Esophagus squamous epithelium (tissue), 4 donors: ENCODE results near the gene TRIM72.

Source experiments
- CTCF ChIP-seq, 6 experiments: fragments of 450-650 bp in 4 of 6; fragments of 200-600 bp in 2 of 6; sonication (generic) in 2 of 6; IDR thresholded peaks; one replicate each; pipeline ENCODE4 v1.5.1; 2016 to 2019; ENCODE audit warnings: antibody characterized with exemption in 6 of 6, mild to moderate bottlenecking in 4 of 6, moderate library complexity in 4 of 6
- POLR2A ChIP-seq, 4 donors: fragments of 450-650 bp; IDR thresholded peaks; one replicate each; pipeline ENCODE4 v1.6.1; 2017; ENCODE audit warnings: antibody characterized with exemption in 4 of 4, mild to moderate bottlenecking in 4 of 4, moderate library complexity in 3 of 4

- no peak for TF ChIP-seq CTCF (IDR thresholded peaks at IDR 0.05)
- no peak for TF ChIP-seq POLR2A (IDR thresholded peaks at IDR 0.05)
Observed at GRCh38 chr16:31206776-31207175, 7.1 kb upstream of the TRIM72 start.
